ENCODE results near the gene TSC22D4.
"Not testable (repeated sequence)": the region's sequence is repeated elsewhere in the genome, so short reads cannot be mapped to it uniquely, and the experiment has no call there.

DNA sequence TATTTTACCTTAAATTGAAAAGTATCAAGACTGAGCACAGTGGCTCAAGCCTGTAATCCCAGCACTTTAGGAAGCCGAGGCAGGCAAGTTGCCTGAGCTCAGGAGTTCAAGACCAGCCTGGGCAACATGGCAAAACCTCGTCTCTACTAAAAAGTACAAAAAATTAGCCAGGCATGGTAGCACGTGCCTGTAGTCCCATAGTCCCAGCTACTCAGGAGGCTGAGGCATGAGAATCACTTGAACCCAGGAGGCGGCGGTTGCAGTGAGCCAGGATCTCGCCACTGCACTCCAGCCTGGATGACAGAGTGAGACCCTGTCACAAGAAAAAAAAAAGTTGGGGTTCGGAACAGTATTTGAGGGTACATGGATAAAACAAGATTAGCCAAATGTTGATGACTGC lies 39.8 kb downstream of the TSC22D4 start:
- TF ChIP-seq CTCF (IDR thresholded peaks at IDR 0.05; ENCODE audit: poor library complexity); EZH2 (IDR thresholded peaks at IDR 0.05; ENCODE audit: borderline replicate concordance); EZH2phosphoT487 (IDR thresholded peaks at IDR 0.05; ENCODE audit: low read depth, severe bottlenecking, unreplicated experiment): not testable (repeated sequence)
